Adrenal gland (tissue), 12 donors: Measurements from ENCODE around the gene TNNT3. TPM values are rescaled to one million over a fixed set of nuclear protein-coding genes. Genes with fewer than 3 reads are reported as not detected.

ENCODE experiments used
- DNase-seq, 7 donors: peaks; one replicate each; pipeline ENCODE4 v3.0.0-alpha.2; 2019 to 2020
- H3K27ac ChIP-seq, 5 donors: fragments of 200-600 bp; sonication (generic) in 4 of 5; 1 replicate in 3 of 5; 2 replicates in 2 of 5; pipeline versions ENCODE4 v1.5.1 to v1.8.0; 2016 to 2020; ENCODE audit warnings: mild to moderate bottlenecking in 1 of 5
- H3K27me3 ChIP-seq: fragments of 200-600 bp; 2 replicates; pipeline ENCODE4 v1.8.0; 2021
- H3K36me3 ChIP-seq, 2 donors: fragments of 200-600 bp; replicated peaks in 1 of 2; 1 replicate in 1 of 2; 2 replicates in 1 of 2; pipeline versions ENCODE4 v1.5.1 to v1.8.0; 2018 to 2022
- H3K4me1 ChIP-seq, 2 donors: fragments of 200-600 bp; replicated peaks in 1 of 2; 1 replicate in 1 of 2; 2 replicates in 1 of 2; pipeline versions ENCODE4 v1.5.1 to v1.8.0; 2018 to 2021
- H3K4me3 ChIP-seq, 4 donors: fragments of 200-600 bp; sonication (generic) in 3 of 4; one replicate each; pipeline ENCODE4 v1.5.1; 2016 to 2018
- H3K9me3 ChIP-seq, 3 donors: fragments of 200-600 bp; sonication (generic) in 1 of 3; replicated peaks in 1 of 3; 1 replicate in 2 of 3; 2 replicates in 1 of 3; pipeline versions ENCODE4 v1.5.1 to v1.8.0; 2016 to 2021
- POLR2A ChIP-seq, 2 donors: fragments of 450-650 bp; IDR thresholded peaks; one replicate each; pipeline ENCODE4 v1.6.1; 2017; ENCODE audit warnings: antibody characterized with exemption in 2 of 2, mild to moderate bottlenecking in 2 of 2, moderate library complexity in 1 of 2
- WGBS, 4 donors: extraction: QIAGEN DNeasy Blood & Tissue Kit in 2 of 4; methylation state at CpG; one replicate each; pipeline versions ENCODE4 v1.1.5 to v1.1.7; 2013 to 2017; 5-methylcytosine and 5-hydroxymethylcytosine counted together
- intact Hi-C, 2 donors: fragments of 100-400 bp; cut with DNase I; formaldehyde crosslinking; loops; one replicate each; pipeline versions ENCODE4 v1.14.1 to v1.15.0; 2022 to 2023
- polyA plus RNA-seq, 3 donors: library from polyadenylated mRNA; stranded (reverse); fragments of 200-250 nt in 2 of 3; fragments of 350-450 nt in 1 of 3; fragmentation: Illumina TruSeq in 1 of 3; extraction: RNeasy Lipid Tissue Mini Kit (QIAGEN cat#74804) in 1 of 3; gene quantifications; one replicate each; pipeline ENCODE4 v1.2.3, GENCODE V29; 2013 to 2014
- total RNA-seq, 9 donors: library from RNA; depleted of rRNA in 4 of 9; stranded (reverse); fragments of >200 nt in 4 of 9; fragments of 120-200 nt in 1 of 9; fragmentation: NEBNext Ultra II Directional in 1 of 9; extraction: Animal tissue kit (Norgen Biotek cat#: 25700) in 1 of 9; gene quantifications; one replicate each; pipeline versions ENCODE4 v1.1.0 to v1.2.4, GENCODE V29; 2013 to 2023
- TF ChIP-seq, protein P1 (sequence below), 6 experiments: fragments of 450-650 bp in 4 of 6; fragments of 200-600 bp in 2 of 6; sonication (generic) in 1 of 6; IDR thresholded peaks; 1 replicate in 5 of 6; 2 replicates in 1 of 6; pipeline versions ENCODE4 v1.5.1 to v1.8.0; 2016 to 2021; ENCODE audit warnings: antibody characterized with exemption in 6 of 6, mild to moderate bottlenecking in 2 of 6, moderate library complexity in 1 of 6
- donor health status: healthy with polysubstance abuse.
- donor health status: Bipolar disorder and iron deficiency.
- donor health status: DM: yes; HTN: yes; CAD: no.
- donor health status: DM: no; HTN: no; CAD: no.
- donor health status: DM: no; HTN: no; CAD: no.
- donor health status: DM: yes; HTN: yes; CAD: no.

Gene TNNT3
- total and polyA plus RNA-seq, 12 donors: 0.81 to 12.2 (median 5.4) TPM; not detected in 1

DNA sequence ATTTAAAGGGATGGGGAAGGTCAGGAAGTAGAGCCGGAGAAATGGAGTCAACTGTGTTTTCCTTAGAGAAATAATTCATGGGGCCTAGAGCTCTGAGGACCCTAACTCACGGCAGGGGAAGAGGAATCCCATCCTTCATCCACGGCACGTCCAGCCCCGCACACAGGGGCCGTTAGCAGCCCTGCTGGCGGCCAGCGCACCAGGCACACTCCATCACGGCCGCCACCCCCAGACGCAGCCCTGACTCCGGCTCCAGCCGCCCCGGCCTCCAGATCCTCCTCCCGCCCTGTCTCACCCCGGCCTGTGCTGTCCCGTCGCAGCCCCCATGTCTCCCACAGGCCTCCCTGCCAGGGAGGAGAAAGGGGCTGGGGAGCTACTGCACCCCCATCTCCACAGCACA, 38.9 kb downstream of the TNNT3 start:
- Histone ChIP-seq H3K36me3 (no peaks in the 10 kb centered on the region), H3K9me3 (no peaks in the 10 kb centered on the region), H3K4me1 (no peaks in the 10 kb centered on the region), H3K27me3 (no peaks in the 10 kb centered on the region), H3K4me3 (no peak overlapping the region), H3K27ac (no peak overlapping the region)
- no peak for DNase-seq
- no CpG with 5 or more reads among the region's 18 CpGs for WGBS, 4 donors
- intact Hi-C loops: no loop called here
- TF ChIP-seq POLR2A (IDR thresholded peaks at IDR 0.05): no peak
- TF ChIP-seq, protein P1, sequence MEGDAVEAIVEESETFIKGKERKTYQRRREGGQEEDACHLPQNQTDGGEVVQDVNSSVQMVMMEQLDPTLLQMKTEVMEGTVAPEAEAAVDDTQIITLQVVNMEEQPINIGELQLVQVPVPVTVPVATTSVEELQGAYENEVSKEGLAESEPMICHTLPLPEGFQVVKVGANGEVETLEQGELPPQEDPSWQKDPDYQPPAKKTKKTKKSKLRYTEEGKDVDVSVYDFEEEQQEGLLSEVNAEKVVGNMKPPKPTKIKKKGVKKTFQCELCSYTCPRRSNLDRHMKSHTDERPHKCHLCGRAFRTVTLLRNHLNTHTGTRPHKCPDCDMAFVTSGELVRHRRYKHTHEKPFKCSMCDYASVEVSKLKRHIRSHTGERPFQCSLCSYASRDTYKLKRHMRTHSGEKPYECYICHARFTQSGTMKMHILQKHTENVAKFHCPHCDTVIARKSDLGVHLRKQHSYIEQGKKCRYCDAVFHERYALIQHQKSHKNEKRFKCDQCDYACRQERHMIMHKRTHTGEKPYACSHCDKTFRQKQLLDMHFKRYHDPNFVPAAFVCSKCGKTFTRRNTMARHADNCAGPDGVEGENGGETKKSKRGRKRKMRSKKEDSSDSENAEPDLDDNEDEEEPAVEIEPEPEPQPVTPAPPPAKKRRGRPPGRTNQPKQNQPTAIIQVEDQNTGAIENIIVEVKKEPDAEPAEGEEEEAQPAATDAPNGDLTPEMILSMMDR (IDR thresholded peaks at IDR 0.05): no peak

DNA sequence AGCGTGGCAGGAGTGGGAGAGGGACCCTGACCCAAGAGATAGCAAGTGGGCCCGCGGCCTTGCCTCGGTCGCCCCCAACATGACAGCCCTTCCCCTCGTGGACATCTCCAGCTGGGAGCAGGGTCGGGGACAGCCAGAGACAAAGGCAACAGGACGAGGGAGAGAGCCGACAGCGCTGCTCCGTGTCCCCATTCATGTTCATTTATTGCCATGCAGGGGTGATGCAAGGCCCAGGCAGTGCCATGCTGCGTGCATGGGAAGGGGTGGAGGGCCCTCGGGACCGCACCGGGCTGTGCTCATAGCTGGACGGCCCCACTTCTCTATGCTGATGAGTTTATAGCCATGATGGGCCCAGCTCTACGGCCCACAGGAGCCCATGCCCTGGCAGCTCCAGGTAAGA, 40.3 kb downstream of the TNNT3 start:
- 98% methylated on average over 5 of the region's 17 CpGs; no CpG with 5 or more reads in 3 of the 4 donors for WGBS, 4 donors
- intact Hi-C loops: no loop called here
- peak in 1 of 7 donors; percentile 9 for DNase-seq

DNA sequence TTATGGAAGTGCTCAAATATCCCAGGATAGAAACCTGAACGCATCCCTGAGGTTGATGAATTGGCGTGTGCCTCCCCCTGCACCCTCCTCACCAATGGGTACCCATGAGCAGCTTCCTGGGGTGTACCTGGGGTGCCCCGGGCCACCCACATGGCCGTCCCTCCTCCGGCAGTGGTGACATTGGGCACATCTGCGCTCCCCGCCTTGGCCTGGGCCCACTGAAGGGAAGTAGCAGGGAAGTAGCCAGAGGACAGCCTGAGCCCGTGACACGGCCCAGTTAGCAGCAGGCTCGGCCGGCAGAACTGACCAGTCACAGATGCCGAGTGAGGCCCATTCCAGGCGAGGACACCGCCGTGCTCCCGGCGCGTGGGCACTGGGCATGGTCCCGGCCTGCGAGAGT, 44.4 kb downstream of the TNNT3 start:
- Histone ChIP-seq H3K27me3 (no peaks in the 10 kb centered on the region), H3K9me3 (no peaks in the 10 kb centered on the region), H3K4me3 (no peak overlapping the region), H3K36me3 (no peaks in the 10 kb centered on the region), H3K4me1 (no peaks in the 10 kb centered on the region), H3K27ac (no peak overlapping the region)
- DNase-seq: no peak
- TF ChIP-seq POLR2A (IDR thresholded peaks at IDR 0.05): no peak
- TF ChIP-seq, protein P1 (IDR thresholded peaks at IDR 0.05): no peak
- intact Hi-C loops: no loop called here
- 92 to 93% methylated on average over 2 to 3 of the region's 20 CpGs; no CpG with 5 or more reads in 2 of the 4 donors for WGBS, 4 donors

More for the DNA sequence above, 40.3 kb downstream of the TNNT3 start:
- H3K27ac ChIP-seq: no peak overlapping the region
- TF ChIP-seq POLR2A (IDR thresholded peaks at IDR 0.05): no peak
- TF ChIP-seq, protein P1 (IDR thresholded peaks at IDR 0.05): no peak
- no peaks in the 10 kb centered on the region for H3K9me3 ChIP-seq
- no peaks in the 10 kb centered on the region for H3K4me1 ChIP-seq
- no peaks in the 10 kb centered on the region for H3K36me3 ChIP-seq
- H3K27me3 ChIP-seq: no peaks in the 10 kb centered on the region
- no peak overlapping the region for H3K4me3 ChIP-seq

DNA sequence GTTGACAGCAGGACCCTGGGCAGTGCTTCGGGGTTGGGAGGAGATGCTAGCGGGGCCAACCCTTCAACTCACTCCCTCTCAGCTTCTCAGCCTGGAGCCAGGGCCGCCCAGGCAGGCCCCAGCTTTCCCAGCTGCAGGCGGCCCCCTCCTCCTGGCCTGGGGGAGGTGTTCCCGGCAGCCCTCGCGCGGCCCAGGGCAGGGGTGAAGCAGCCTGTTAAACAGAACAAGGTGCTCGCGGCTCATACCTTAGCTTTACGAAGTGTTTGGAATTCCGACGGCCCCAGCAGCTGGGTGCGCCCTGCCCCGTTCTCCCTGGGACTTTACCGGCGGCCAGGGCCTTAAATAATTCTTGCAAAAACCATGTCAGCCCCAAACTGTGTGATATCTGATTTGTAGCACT, 44.8 kb downstream of the TNNT3 start:
- H3K4me3 ChIP-seq: no peak overlapping the region
- no peak overlapping the region for H3K27ac ChIP-seq
- intact Hi-C loops: no loop called here

More for the DNA sequence above, 44.8 kb downstream of the TNNT3 start:
- Histone ChIP-seq H3K4me1 (no peaks in the 10 kb centered on the region), H3K27me3 (no peaks in the 10 kb centered on the region), H3K9me3 (no peaks in the 10 kb centered on the region), H3K36me3 (no peaks in the 10 kb centered on the region)
- no peak for DNase-seq
- WGBS, 4 donors: no CpG with 5 or more reads among the region's 17 CpGs
- TF ChIP-seq POLR2A (IDR thresholded peaks at IDR 0.05): no peak
- TF ChIP-seq, protein P1 (IDR thresholded peaks at IDR 0.05): no peak
